Measurements from ENCODE around the gene ZNF529.

The ZNF529 gene

DNA sequence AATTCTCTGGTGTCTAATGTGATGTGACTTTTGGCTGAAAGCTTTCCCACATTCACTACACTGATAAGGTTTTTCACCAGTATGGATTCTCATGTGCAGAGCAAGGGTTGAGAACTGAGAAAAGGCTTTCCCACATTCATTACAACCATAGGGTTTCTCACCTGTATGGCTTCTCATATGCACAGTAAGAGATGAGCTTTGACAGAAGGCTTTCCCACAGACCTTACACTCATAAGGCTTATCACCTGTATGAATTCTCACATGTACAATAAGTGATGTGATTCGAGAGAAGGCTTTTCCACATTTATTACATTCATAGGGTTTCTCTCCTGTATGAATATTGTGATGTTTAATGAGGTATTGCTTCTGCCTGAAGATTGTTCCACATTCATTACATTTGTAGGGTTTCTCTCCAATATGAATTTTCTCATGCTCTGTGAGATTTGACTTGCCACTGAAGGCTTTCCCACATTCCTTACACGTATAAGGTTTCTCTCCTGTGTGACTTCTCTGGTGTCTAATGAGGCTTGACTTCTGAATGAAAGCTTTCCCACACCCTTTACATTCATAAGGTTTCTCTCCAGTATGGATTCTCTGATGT is 59.0 kb downstream of the ZNF529 start:
- no peak overlapping the region for H3K4me3 ChIP-seq (ENCODE audit: low read depth, low read length)
- DNase-seq (ENCODE audit: low read depth) = no peak
- TF ChIP-seq, protein P1, sequence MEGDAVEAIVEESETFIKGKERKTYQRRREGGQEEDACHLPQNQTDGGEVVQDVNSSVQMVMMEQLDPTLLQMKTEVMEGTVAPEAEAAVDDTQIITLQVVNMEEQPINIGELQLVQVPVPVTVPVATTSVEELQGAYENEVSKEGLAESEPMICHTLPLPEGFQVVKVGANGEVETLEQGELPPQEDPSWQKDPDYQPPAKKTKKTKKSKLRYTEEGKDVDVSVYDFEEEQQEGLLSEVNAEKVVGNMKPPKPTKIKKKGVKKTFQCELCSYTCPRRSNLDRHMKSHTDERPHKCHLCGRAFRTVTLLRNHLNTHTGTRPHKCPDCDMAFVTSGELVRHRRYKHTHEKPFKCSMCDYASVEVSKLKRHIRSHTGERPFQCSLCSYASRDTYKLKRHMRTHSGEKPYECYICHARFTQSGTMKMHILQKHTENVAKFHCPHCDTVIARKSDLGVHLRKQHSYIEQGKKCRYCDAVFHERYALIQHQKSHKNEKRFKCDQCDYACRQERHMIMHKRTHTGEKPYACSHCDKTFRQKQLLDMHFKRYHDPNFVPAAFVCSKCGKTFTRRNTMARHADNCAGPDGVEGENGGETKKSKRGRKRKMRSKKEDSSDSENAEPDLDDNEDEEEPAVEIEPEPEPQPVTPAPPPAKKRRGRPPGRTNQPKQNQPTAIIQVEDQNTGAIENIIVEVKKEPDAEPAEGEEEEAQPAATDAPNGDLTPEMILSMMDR (IDR thresholded peaks at IDR 0.05; ENCODE audit: control insufficient read depth, extremely low read depth, insufficient read depth) = no peak

DNA sequence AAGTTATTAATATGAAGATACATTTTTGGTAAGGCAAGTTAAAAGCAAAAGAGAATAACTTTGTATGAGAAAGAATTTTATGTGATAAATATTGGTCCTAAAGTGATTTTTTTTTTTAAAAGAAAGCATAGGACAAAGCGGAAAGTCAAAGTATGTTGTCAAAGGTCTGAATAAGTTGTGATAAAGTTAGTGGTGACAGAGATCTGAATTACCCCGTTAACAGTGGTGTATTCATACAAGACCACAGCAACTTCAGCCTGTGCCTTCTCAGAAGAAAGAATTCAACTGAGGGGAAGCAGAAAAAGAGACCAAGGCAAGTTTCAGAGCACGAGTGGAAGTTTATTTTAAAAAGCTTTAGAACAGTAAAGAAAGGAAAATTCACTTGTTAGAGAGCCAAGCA is 64.8 kb downstream of the ZNF529 start:
- no peak overlapping the region for H3K4me3 ChIP-seq (ENCODE audit: low read depth, low read length)
- DNase-seq (ENCODE audit: low read depth) = no peak
- TF ChIP-seq, protein P1 (IDR thresholded peaks at IDR 0.05; ENCODE audit: control insufficient read depth, extremely low read depth, insufficient read depth) = no peak

- no peak overlapping the region for H3K4me3 ChIP-seq (ENCODE audit: low read depth, low read length)
- no peak for DNase-seq (ENCODE audit: low read depth)
- TF ChIP-seq, protein P1 (IDR thresholded peaks at IDR 0.05; ENCODE audit: control insufficient read depth, extremely low read depth, insufficient read depth) = no peak
These were observed 71.1 kb downstream of the ZNF529 start for GRCh38 chr19:36501973-36502372.

- DNase-seq (ENCODE audit: low read depth) = no peak
- TF ChIP-seq, protein P1 (IDR thresholded peaks at IDR 0.05; ENCODE audit: control insufficient read depth, extremely low read depth, insufficient read depth) = no peak
- H3K4me3 ChIP-seq (ENCODE audit: low read depth, low read length) = no peak overlapping the region
These were observed 76.1 kb downstream of the ZNF529 start for GRCh38 chr19:36497001-36497400.

All from LNCaP clone FGC (cell line).